ENCODE data around the gene PTPN14. TPM values are rescaled to one million over a fixed set of nuclear protein-coding genes. Genes with fewer than 3 reads are reported as not detected.
"Not testable (repeated sequence)": the region's sequence is repeated elsewhere in the genome, so short reads cannot be mapped to it uniquely, and the experiment has no call there.

Gene PTPN14
- under 1 TPM in 3 of 6 donors, not detected in 3; 0.04 to 0.05 (median 0.04) TPM for polyA plus RNA-seq (ENCODE audit: low read depth in 6 of 6)

DNA sequence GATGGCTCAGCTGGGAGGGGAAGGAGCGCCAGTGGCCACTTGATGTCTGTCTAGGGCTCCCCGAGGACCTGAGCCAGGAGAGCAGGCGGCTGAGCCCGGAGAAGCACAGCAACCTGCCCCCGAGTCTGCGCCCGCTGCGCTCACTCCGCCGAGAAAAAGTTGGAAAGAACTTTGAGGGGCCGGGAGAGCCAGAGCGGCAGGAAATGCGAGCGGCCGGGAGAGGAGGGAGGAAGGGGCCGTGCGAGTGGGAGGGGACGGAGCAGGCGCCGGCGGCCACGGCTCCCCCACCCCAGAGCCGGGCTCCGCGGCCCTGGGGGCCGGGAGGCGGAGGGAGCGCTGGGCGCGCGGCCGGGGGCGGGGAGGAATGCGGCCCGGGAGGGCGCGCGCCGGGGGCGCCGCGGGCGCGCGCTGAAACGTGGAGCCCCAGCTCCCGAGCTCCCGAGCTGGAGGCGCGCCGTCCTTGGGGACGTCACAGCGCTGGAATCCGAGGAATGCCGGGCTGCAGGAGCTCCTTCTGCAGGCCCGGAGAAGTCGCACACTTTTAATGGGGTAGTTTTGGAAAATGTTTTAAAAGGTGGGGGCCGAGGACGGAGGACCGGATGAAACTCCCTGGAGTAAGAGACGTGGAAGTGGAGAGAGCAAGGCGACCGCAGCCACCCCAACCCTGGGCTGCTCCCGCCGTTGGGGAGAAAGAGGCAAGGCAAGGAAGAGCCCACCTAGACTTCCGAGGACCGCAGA, at the start of gene PTPN14:
PTPN14 (minus strand) TSS at position 167 of the 738 bp plus-strand sequence. CDS start 86,799 bp downstream, outside the sequence.
- Mint-ChIP-seq H3K27me3 (peaks cover 40 to 79% (median 45%) of the 10 kb centered on the region in 3 donors), H3K27ac (no peak within 1 kb of the TSS)

DNA sequence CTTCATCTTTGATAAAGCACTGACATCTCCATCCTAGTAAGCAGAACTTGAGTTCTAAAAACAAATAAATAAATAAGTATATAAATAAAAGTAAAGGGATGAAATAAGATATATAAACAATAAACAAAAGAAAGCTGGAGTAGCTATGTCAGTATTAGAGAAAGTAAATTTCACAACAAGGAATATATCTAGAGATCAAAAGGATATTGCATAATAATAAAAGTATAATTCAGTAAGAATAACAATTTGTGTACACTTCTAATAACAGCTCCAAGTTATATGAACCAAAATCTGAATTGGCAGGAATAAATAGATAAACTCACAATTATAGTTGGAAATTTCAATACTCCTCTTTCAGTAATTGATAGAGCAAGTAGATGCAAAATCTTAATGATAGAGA, 41.8 kb upstream of the PTPN14 start:
- Mint-ChIP-seq H3K36me3 (no peaks in the 10 kb centered on the region), H3K27me3 (peaks cover 0 to 21% (median 10%) of the 10 kb centered on the region in 3 donors), H3K4me1 (no peaks in the 10 kb centered on the region), H3K27ac (no peak overlapping the region), H3K4me3 (no peak overlapping the region), H3K9me3 (no peaks in the 10 kb centered on the region)
- no peak for ATAC-seq (ENCODE audit: low read depth in 2 of 2)
- DNase-seq = no peak

More for the DNA sequence above, at the start of gene PTPN14:
- Mint-ChIP-seq H3K4me1 (peaks cover 0 to 8% (median 0%) of the 10 kb centered on the region in 3 donors), H3K4me3 (peak within 1 kb of the TSS in 6 of 8 donors; percentile 28 to 80 (median 68)), H3K36me3 (no peaks in the 10 kb centered on the region), H3K9me3 (no peaks in the 10 kb centered on the region)
- no peak for DNase-seq
- ATAC-seq (ENCODE audit: low read depth in 2 of 2) = no peak

GRCh38 chr1:214591918-214592317, 40.5 kb upstream of the PTPN14 start:
- not testable (repeated sequence) for H3K9me3 Mint-ChIP-seq; H3K36me3 Mint-ChIP-seq; H3K27ac Mint-ChIP-seq; H3K4me1 Mint-ChIP-seq; DNase-seq; ATAC-seq (ENCODE audit: low read depth in 2 of 2); H3K4me3 Mint-ChIP-seq
- peaks cover 2 to 21% (median 10%) of the 10 kb centered on the region in 3 donors for H3K27me3 Mint-ChIP-seq

DNA sequence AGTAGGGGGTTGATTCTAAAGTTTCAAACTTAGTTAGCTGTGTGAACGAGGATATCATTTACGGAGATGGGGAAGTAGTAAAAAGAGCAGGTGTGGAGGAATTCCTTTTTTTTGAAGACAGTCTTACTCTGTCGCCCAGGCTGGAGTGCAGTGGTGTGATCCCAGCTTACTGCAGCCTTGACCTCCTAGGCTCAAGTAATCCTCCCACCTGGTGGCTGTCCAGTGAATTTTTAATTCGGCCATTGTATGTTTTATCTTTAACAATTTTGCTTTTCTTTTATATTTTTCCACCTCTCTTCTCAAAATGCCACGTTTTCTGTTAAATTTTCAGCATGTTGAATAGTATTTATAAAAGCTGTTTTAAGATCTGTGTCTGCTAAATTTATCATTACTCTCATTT, 39.3 kb upstream of the PTPN14 start:
- H3K9me3 Mint-ChIP-seq = no peaks in the 10 kb centered on the region
- H3K27ac Mint-ChIP-seq = peak overlapping the region in 1 of 6 donors; percentile 44
- DNase-seq (no peak), ATAC-seq (ENCODE audit: low read depth in 2 of 2) (no peak)
- no peaks in the 10 kb centered on the region for H3K36me3 Mint-ChIP-seq
- peaks cover 7 to 26% (median 15%) of the 10 kb centered on the region in 3 donors for H3K27me3 Mint-ChIP-seq
- no peak overlapping the region for H3K4me3 Mint-ChIP-seq
- H3K4me1 Mint-ChIP-seq = no peaks in the 10 kb centered on the region

GRCh38 chr1:214588963-214589597, 37.7 kb upstream of the PTPN14 start:
- no peak for DNase-seq
- Mint-ChIP-seq H3K4me1 (no peaks in the 10 kb centered on the region), H3K9me3 (no peaks in the 10 kb centered on the region), H3K4me3 (no peak overlapping the region), H3K27ac (peak overlapping the region in 1 of 6 donors; percentile 6), H3K27me3 (peaks cover 9 to 28% (median 22%) of the 10 kb centered on the region in 3 donors), H3K36me3 (no peaks in the 10 kb centered on the region)
- no peak for ATAC-seq (ENCODE audit: low read depth in 2 of 2)

DNA sequence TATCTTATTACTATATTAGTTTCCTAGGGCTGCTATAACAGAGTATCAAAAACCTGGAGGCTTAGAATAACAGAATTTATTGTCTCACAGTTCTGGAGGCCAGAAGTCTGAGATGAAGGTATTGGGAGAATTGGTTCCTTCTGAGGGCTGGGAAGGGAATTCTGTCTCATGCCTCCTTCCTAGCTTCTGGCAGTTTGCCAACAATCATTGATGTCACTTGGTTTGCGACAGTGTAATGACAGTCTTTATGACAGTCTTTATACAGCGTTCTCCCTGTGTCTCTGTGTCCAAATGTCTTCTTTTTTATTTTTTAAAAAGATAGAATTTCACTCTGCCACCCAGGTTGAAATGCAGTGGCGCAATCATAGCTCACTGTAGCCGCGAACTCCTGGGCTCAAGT, 35.8 kb upstream of the PTPN14 start:
- no peak for ATAC-seq (ENCODE audit: low read depth in 2 of 2)
- DNase-seq = no peak
- H3K9me3 Mint-ChIP-seq = no peaks in the 10 kb centered on the region
- H3K36me3 Mint-ChIP-seq = no peaks in the 10 kb centered on the region
- H3K27me3 Mint-ChIP-seq = peaks cover 12 to 32% (median 26%) of the 10 kb centered on the region in 3 donors
- no peaks in the 10 kb centered on the region for H3K4me1 Mint-ChIP-seq
- peak overlapping the region in 1 of 6 donors; percentile 15 for H3K27ac Mint-ChIP-seq
- no peak overlapping the region for H3K4me3 Mint-ChIP-seq

DNA sequence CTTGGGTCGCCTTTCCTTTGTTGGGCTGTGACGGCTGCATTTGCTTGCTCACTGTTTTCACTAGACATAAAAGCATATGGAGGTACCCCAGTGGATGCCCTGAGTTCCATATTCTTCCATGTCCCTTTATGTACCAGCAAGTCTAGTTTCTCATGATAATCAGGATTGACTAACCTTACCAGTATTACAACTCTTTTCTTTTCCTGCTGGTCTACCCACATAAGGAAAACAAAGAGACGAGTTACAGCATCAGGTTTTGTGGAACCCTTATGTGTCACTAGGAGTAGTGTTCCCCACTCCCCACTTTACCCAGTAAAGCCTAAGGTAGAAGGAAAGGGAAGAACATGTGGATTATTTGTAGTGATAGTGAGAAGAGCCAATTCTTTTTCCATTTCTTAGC, 35.2 kb upstream of the PTPN14 start:
- peaks cover 13 to 36% (median 26%) of the 10 kb centered on the region in 3 donors for H3K27me3 Mint-ChIP-seq
- no peaks in the 10 kb centered on the region for H3K36me3 Mint-ChIP-seq
- no peaks in the 10 kb centered on the region for H3K4me1 Mint-ChIP-seq
- ATAC-seq (ENCODE audit: low read depth in 2 of 2) (no peak), DNase-seq (no peak)
- no peak overlapping the region for H3K4me3 Mint-ChIP-seq
- no peak overlapping the region for H3K27ac Mint-ChIP-seq
- H3K9me3 Mint-ChIP-seq = no peaks in the 10 kb centered on the region

DNA sequence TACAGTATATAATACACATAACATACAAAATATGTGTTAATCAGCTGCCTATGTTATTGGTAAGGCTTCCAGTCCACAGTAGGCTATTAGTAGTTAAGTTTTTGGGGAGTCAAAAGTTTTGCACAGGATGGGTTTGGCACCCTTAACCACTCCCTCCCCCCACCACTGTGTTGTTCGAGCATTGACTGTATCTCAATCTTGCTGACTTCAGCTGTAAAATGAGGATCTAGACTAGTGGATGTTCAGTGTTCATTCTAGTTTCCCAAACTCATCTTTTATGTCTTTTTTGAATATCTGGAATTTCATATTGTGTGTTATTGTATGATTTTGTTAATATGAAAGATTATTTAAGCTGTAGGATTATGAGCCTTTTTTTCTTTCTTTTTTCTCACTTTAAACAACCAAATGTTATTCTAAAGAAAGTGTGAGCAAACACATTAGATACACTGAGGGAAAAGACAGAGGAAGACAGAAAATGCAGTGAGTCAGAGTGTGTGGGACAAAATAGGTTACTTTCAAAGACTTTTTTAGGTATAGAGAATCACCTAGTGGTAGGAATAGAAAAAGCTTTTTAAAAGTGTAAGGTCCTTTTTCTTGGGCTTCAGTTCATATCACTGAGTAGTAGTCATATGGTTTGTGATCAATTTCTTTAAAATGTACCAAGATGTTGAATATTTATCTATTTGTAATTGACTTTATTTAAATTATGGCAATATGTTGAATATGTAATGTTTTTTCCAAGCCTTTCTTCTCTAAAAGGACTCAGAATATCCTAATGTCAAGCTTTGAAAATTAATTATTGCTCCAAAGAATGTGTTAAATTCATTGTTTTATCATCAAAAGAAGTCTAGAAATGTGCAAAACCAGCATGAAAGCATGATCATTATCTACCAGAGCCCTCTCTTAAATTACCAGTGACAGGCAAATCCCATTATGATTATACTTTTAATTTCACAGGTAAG, 33.7 kb upstream of the PTPN14 start:
- H3K9me3 Mint-ChIP-seq = no peaks in the 10 kb centered on the region
- ATAC-seq (ENCODE audit: low read depth in 2 of 2) (no peak), DNase-seq (no peak)
- no peak overlapping the region for H3K27ac Mint-ChIP-seq
- no peaks in the 10 kb centered on the region for H3K36me3 Mint-ChIP-seq
- peaks cover 13 to 29% (median 18%) of the 10 kb centered on the region in 3 donors for H3K27me3 Mint-ChIP-seq
- H3K4me1 Mint-ChIP-seq = peaks cover 0 to under 1% (median 0%) of the 10 kb centered on the region in 3 donors
- H3K4me3 Mint-ChIP-seq = no peak overlapping the region

DNA sequence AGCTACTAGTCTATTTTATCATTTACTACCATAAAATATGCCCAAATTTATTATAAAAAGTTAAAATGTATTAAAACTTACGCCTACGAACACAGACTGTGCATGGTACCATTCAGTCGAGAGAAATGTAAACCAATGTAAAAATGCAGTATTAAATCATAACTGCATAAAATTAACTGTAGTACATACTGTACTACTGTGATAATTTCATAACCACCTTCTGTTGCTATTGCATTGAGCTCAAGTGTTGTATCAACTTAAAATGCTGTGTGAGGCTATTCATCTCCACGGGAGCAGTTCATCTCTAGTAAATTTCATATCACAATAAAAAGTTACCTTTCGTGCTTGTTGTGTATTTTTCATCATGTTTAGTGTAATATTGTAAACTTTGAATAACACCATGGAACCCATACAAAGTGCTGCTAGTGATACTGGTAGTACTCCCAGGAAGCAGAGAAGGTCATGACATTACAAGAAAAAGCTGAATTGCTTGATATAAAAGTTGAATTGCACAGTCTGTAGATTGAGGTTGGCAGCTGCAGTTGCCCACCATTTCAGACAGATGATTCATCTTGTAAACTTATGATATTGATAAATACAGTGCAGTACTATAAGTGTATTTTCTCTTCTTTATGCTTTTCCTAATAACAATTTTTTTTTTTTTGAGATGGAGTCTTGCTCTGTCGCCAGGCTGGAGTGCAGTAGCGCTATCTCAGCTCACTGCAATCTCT, 32.6 kb upstream of the PTPN14 start:
- Mint-ChIP-seq H3K9me3 (no peaks in the 10 kb centered on the region), H3K27ac (no peak overlapping the region), H3K4me3 (no peak overlapping the region), H3K4me1 (peaks cover 4 to 5% (median 4%) of the 10 kb centered on the region in 3 donors), H3K36me3 (no peaks in the 10 kb centered on the region), H3K27me3 (peaks cover 16 to 25% (median 16%) of the 10 kb centered on the region in 3 donors)
- ATAC-seq (ENCODE audit: low read depth in 2 of 2) (no peak), DNase-seq (no peak)

DNA sequence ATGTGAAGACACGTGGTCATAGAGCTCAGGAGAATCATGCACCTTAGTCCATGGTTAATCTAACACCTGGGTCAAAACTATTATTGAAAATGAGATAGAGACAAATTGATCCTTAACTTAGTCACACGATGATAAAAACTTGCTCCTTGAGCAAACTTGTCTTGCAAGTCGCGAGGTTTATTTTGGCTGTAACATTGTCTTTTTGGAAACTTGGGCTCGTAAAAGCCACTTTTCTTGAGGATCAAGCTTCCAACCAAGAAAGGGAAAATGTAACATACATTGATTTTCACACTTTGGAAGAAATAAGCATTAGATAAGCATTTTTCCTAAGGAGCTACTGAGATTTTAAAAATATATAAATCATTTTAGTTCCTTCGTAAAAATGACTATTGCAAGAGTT, 31.7 kb upstream of the PTPN14 start:
- Mint-ChIP-seq H3K27ac (no peak overlapping the region), H3K4me3 (no peak overlapping the region)

GRCh38 chr1:214582289-214582891, 31.0 kb upstream of the PTPN14 start:
- no peaks in the 10 kb centered on the region for H3K36me3 Mint-ChIP-seq
- H3K27me3 Mint-ChIP-seq = peaks cover 16 to 19% (median 16%) of the 10 kb centered on the region in 3 donors
- no peak for ATAC-seq (ENCODE audit: low read depth in 2 of 2)
- peaks cover 0 to 9% (median 3%) of the 10 kb centered on the region in 7 donors for H3K9me3 Mint-ChIP-seq
- no peak for DNase-seq
- no peak overlapping the region for H3K27ac Mint-ChIP-seq
- H3K4me3 Mint-ChIP-seq = no peak overlapping the region
- H3K4me1 Mint-ChIP-seq = peaks cover 4 to 5% (median 4%) of the 10 kb centered on the region in 3 donors

More for the DNA sequence above, 31.7 kb upstream of the PTPN14 start:
- no peak for DNase-seq
- Mint-ChIP-seq H3K27me3 (peaks cover 16 to 19% (median 16%) of the 10 kb centered on the region in 3 donors), H3K36me3 (no peaks in the 10 kb centered on the region), H3K9me3 (peaks cover 0 to 1% (median 0%) of the 10 kb centered on the region in 7 donors), H3K4me1 (peaks cover 4 to 5% (median 4%) of the 10 kb centered on the region in 3 donors)
- ATAC-seq (ENCODE audit: low read depth in 2 of 2) = no peak

- no peak overlapping the region for H3K27ac Mint-ChIP-seq
- H3K9me3 Mint-ChIP-seq = peaks cover 0 to 15% (median 5%) of the 10 kb centered on the region in 7 donors
- DNase-seq = no peak
- H3K4me3 Mint-ChIP-seq = no peak overlapping the region
- no peak for ATAC-seq (ENCODE audit: low read depth in 2 of 2)
- peaks cover 0 to 1% of the 10 kb centered on the region in 2 donors for H3K36me3 Mint-ChIP-seq
- H3K27me3 Mint-ChIP-seq = peaks cover 13 to 19% (median 16%) of the 10 kb centered on the region in 3 donors
- peaks cover 4 to 5% (median 4%) of the 10 kb centered on the region in 3 donors for H3K4me1 Mint-ChIP-seq
Observed at GRCh38 chr1:214581785-214582184, 30.4 kb upstream of the PTPN14 start.

All from naive B cell (primary cell).